ENCODE measurements around the gene NPIPB8.

NPIPB8 gene

GRCh38 chr16:28590384-28591340 is 47.2 kb upstream of the NPIPB8 start:
- Histone ChIP-seq H3K4me3 (ENCODE audit: low read depth, low read length) (no peak overlapping the region), H3K9me3 (ENCODE audit: control insufficient read depth, insufficient read depth, low read depth, low read length) (no peaks in the 10 kb centered on the region), H3K36me3 (ENCODE audit: control insufficient read depth in 2 of 2, insufficient read depth in 1 of 2, low read length in 2 of 2) (peaks cover 0 to 33% of the 10 kb centered on the region in 2 experiments; a peak in 2 of 3 replicates), H3K27ac (ENCODE audit: extremely low read depth, low read depth, low read length) (no peak overlapping the region), H3K4me1 (ENCODE audit: control insufficient read depth, insufficient read depth, low read length) (no peaks in the 10 kb centered on the region)
- ChIA-PET CTCF (interaction anchor here (0.6 kb wide), 1 partner anchor 312 kb away, joined by 3 read pairs; no protein-coding TSS in a partner anchor), POLR2A (interaction anchor here (0.6 kb wide), 1 partner anchor 19 kb away, joined by 3 read pairs; the partner anchor contains the start of gene SULT1A1)
- no peak for TF ChIP-seq RBAK (tag by site-specific recombination; IDR thresholded peaks at IDR 0.05)
- no peak for TF ChIP-seq ZNF138 (tag by site-specific recombination; IDR thresholded peaks at IDR 0.05; ENCODE audit: borderline replicate concordance)
- TF ChIP-seq SP2 (tag by site-specific recombination; IDR thresholded peaks at IDR 0.05) = no peak
- TF ChIP-seq ZBTB49 (tag by site-specific recombination; IDR thresholded peaks at IDR 0.05; ENCODE audit: low read depth) = no peak
- TF ChIP-seq ZNF37A (tag by site-specific recombination; IDR thresholded peaks at IDR 0.05) = no peak
- no peak for TF ChIP-seq ZNF747 (tag by site-specific recombination; IDR thresholded peaks at IDR 0.05)
- no peak for TF ChIP-seq WT1 (tag by site-specific recombination; IDR thresholded peaks at IDR 0.05)
- no peak for TF ChIP-seq ZSCAN23 (tag by site-specific recombination; IDR thresholded peaks at IDR 0.05)
- TF ChIP-seq ZNF280D (tag by site-specific recombination; IDR thresholded peaks at IDR 0.05) = no peak
- TF ChIP-seq ZNF311 (tag by site-specific recombination; IDR thresholded peaks at IDR 0.05; ENCODE audit: borderline replicate concordance) = no peak
- TF ChIP-seq ZNF394 (tag by site-specific recombination; IDR thresholded peaks at IDR 0.05; ENCODE audit: borderline replicate concordance) = no peak
- no peak for TF ChIP-seq ZNF146 (tag by site-specific recombination; IDR thresholded peaks at IDR 0.05)
- TF ChIP-seq, protein P1, sequence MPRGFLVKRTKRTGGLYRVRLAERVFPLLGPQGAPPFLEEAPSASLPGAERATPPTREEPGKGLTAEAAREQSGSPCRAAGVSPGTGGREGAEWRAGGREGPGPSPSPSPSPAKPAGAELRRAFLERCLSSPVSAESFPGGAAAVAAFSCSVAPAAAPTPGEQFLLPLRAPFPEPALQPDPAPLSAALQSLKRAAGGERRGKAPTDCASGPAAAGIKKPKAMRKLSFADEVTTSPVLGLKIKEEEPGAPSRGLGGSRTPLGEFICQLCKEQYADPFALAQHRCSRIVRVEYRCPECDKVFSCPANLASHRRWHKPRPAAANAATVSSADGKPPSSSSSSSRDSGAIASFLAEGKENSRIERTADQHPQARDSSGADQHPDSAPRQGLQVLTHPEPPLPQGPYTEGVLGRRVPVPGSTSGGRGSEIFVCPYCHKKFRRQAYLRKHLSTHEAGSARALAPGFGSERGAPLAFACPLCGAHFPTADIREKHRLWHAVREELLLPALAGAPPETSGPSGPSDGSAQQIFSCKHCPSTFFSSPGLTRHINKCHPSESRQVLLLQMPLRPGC (tag by site-specific recombination; IDR thresholded peaks at IDR 0.05) = no peak
- no peak for TF ChIP-seq ZNF175 (tag by site-specific recombination; IDR thresholded peaks at IDR 0.05)
- no peak for TF ChIP-seq REPIN1 (tag by site-specific recombination; IDR thresholded peaks at IDR 0.05; ENCODE audit: low read depth)
- TF ChIP-seq ZNF132 (tag by site-specific recombination; IDR thresholded peaks at IDR 0.05; ENCODE audit: borderline replicate concordance) = no peak
- TF ChIP-seq ZNF513 (tag by site-specific recombination; IDR thresholded peaks at IDR 0.05) = no peak
